Activated CD4-positive, CD25-positive, alpha-beta regulatory T cell treated with anti-CD3 and anti-CD28 coated beads, Interleukin-2, amount 50 U/mL, for 16 hours (primary cell): ENCODE measurements around the gene WDR70.
"Not testable (repeated sequence)": the region's sequence is repeated elsewhere in the genome, so short reads cannot be mapped to it uniquely, and the experiment has no call there.

Experiments
- DNase-seq: peaks from one replicate; pipeline ENCODE4 v3.0.0-alpha.2; 2020; ENCODE audit warnings: low read depth, low spot score

WDR70 gene

GRCh38 chr5:37379100-37379628 is at the start of gene WDR70:
Gene WDR70, plus strand, starts transcription at chr5:37379318. Its CDS starts 50 bp downstream, at chr5:37379368.
- peak; percentile 62 for DNase-seq

DNA sequence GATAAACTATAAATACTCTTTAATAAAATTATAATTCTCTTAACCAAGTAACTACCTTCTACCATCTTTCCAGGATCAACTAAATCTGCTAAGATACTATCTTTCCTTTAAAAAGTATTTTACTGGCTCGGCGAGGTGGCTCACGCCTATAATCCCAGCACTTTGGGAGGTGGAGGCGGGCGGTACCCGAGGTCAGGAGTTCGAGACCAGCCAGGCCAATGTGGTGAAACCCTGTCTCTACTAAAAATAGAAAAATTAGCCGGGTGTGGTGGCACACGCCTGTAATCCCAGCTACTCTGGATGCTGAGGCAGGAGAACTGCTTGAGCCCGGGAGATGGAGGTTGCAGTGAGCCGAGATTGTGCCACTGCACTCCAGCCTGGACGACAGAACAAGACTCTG is 44.4 kb upstream of the WDR70 start:
- not testable (repeated sequence) for DNase-seq

- DNase-seq: not testable (repeated sequence)
Observed at GRCh38 chr5:37342741-37343140, 36.4 kb upstream of the WDR70 start.

DNA sequence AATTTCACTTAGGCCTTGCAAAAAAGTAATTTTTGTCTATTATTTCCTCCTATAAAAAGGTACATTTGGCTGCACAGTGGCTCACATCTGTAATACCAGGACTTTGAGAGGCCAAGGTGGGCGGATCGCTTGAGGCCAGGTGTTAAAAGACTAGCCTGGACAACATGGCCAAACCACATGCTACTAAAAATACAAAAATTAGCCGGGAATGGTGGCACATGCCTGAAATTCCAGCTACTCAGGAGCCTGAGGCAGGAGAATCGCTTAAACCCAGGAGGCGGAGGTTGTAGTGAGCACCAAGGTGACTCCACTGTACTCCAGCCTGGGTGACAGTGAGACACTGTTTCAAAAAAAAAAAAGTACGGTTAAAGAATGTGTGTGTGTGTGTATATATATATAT is 24.0 kb upstream of the WDR70 start:
- DNase-seq: no peak

- DNase-seq: no peak
Observed at GRCh38 chr5:37370550-37370863, 8.6 kb upstream of the WDR70 start.

GRCh38 chr5:37370864-37371726 is 8.0 kb upstream of the WDR70 start, which contains the start of gene NUP155:
Gene NUP155, minus strand, starts transcription at chr5:37371106. Its CDS starts 129 bp downstream, at chr5:37370977.
- DNase-seq: peak; percentile 76

GRCh38 chr5:37375091-37375490 is 4.0 kb upstream of the WDR70 start:
- no peak for DNase-seq

- DNase-seq: not testable (repeated sequence)
Observed at GRCh38 chr5:37378066-37378465, 1.1 kb upstream of the WDR70 start.

DNA sequence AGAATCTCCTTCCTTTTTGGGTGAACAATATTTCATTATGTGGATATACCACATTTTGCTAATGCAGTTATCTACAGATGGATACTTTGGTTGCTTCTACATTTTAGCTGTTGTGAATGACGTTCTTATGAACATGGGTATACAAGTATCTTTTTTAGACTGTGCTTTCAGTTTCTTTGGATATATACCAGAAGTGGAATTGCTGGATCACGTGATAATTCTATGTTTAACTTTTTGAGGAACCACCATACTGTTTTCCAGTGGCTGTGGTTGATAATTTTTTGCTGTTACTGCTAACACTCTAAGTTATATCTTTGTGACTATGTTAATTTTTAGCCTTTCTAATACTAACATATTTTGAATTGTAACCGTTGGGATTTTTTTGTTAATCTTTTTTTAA is 12.5 kb downstream of the WDR70 start:
- no peak for DNase-seq

GRCh38 chr5:37396352-37396751 is 17.2 kb downstream of the WDR70 start:
- no peak for DNase-seq

- no peak for DNase-seq
Observed at GRCh38 chr5:37400501-37400900, 21.4 kb downstream of the WDR70 start.

GRCh38 chr5:37412515-37412914 is 33.4 kb downstream of the WDR70 start:
- DNase-seq: no peak

DNA sequence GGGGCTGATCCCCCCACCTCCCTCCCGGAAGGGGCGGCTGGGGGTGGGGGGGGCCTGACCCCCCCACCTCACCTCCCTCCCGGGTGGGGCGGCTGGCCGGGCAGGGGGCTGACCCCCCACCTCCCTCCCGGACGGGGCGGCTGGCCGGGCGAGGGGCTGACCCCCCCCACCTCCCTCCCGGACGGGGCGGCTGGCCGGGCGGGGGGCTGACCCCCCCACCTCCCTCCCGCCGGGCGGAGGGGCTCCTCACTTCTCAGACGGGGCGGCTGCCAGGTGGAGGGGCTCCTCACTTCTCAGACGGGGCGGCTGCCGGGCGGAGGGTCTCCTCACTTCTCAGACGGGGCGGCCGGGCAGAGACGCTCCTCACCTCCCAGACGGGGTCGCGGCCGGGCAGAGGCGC is 36.3 kb downstream of the WDR70 start:
- DNase-seq: not testable (repeated sequence)

DNA sequence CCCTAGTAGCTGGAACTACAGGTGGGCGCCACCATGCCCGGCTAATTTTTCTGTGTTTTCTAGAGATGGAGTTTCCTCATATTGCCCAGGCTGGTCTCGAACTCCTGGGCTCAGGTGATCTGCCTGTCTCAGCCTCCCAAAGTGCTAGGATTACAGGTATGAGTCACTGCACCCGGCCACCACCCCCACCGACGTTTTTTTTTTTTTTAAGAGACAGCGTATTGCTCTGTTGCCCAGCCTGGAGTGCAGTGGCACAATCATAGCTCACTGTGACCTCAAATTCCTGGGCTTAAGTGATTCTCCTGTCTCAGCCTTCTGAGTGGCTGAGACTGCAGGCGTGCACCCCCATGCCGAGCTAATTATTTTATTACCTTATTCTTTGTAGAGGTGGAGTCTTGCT is 38.2 kb downstream of the WDR70 start:
- no peak for DNase-seq

- no peak for DNase-seq
Observed at GRCh38 chr5:37424441-37424840, 45.3 kb downstream of the WDR70 start.

DNA sequence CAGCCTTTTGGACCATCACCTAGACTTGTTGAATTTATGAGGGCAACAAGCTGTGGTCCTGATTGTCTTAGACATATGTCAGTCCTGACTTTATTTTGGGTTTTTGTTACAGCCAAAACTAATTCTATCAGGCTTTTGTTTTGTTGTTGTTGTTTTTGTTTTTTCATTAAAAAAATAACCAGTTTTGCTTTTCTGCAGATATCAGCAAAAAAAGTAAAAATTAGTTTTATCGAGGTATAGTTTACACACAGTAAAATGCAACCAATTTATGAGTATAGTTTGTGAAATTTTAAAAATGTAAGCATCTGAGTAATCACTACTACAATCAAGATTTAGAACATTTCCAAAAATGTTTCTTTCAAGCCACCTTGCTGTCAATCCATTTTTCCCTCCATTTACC is 48.9 kb downstream of the WDR70 start:
- DNase-seq: no peak

DNA sequence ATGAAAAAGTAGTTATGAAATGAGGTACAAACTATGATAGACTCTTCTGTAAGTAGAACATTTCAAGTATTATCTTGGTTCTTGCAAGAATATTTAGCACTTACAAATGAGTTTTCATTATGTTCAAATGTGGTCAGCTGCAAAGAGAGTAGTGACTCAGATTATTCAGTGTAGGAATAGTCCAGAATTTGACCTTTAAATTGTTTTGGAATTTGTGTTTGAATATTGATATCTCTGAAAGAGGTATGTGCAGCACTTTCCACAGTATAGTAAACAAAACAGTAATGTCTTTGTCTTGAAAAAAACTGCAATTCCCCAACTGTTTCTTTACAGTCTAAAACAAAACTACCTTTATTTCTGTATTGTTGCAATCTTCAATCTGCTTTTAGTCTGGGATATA is 56.1 kb downstream of the WDR70 start:
- no peak for DNase-seq

GRCh38 chr5:37436146-37436934 is 57.2 kb downstream of the WDR70 start:
- DNase-seq: no peak

DNA sequence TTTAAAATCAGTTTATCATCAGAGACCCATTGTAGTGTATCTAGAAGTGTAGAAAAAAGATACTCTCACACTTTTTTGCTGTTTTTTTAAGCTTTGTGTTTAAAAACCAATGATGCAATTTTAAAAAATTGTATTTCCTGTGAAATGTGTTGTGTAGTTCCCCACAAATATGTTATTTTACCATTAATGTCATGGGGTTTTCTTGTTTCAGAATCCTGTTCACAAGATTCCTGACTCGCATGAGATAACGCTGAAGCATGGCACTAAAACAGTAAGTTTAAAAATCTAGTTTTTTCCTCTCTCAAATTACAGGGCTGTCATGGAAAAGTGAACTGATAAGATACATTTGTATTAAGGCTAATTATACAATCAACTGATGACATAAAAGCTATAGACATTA is 58.6 kb downstream of the WDR70 start:
- DNase-seq: no peak

GRCh38 chr5:37445783-37446182 is 66.7 kb downstream of the WDR70 start:
- not testable (repeated sequence) for DNase-seq

GRCh38 chr5:37448941-37449340 is 69.8 kb downstream of the WDR70 start:
- no peak for DNase-seq

- not testable (repeated sequence) for DNase-seq
Observed at GRCh38 chr5:37451991-37452390, 72.9 kb downstream of the WDR70 start.

DNA sequence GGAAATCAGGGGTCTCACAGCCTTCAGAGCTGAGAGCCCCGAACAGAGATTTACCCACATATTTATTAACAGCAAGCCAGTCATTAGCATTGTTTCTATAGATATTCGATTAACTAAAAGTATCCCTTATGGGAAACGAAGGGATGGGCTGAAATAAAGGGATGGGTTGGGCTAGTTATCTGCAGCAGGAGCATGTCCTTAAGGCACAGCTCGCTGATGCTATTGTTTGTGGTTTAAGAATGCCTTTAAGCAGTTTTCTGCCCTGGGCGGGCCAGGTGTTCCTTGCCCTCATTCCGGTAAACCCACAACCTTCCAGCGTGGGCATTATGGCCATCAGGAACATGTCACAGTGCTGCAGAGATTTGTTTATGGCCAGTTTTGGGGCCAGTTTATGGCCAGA is 74.1 kb downstream of the WDR70 start:
- DNase-seq: not testable (repeated sequence)
